ENCODE results near the gene SLC25A29. TPM values are rescaled to one million over a fixed set of nuclear protein-coding genes. Genes with fewer than 3 reads are reported as not detected.

Gene SLC25A29
- total and polyA plus RNA-seq, 2 of the 4 experiments (the other 2 are of a cell fraction): 6.5 to 37.7 TPM

GRCh38 chr14:100322138-100322957 lies 16.1 kb upstream of the SLC25A29 start:
- Histone ChIP-seq H3K9ac (ENCODE audit: low read depth, low read length) (no peak overlapping the region), H2BK20ac (ENCODE audit: low read depth, low read length) (no peak overlapping the region), H3K18ac (ENCODE audit: low read depth, low read length) (no peak overlapping the region), H3K36me3 (ENCODE audit: control insufficient read depth, insufficient read depth, low read length) (no peaks in the 10 kb centered on the region), H2AK5ac (ENCODE audit: low read depth, low read length) (no peak overlapping the region), H3K4me1 (ENCODE audit: control insufficient read depth, insufficient read depth, low read length) (no peaks in the 10 kb centered on the region), H3K4me3 (ENCODE audit: insufficient read depth, low read depth, low read length) (no peak overlapping the region), H3K4me2 (ENCODE audit: low read depth, low read length) (no peak overlapping the region), H3K9me1 (ENCODE audit: insufficient read depth, low read length) (no peaks in the 10 kb centered on the region), H3K27ac (ENCODE audit: insufficient read depth, low read length) (no peak overlapping the region), H4K20me1 (ENCODE audit: insufficient read depth, low read length) (no peaks in the 10 kb centered on the region), H4K8ac (ENCODE audit: low read depth in 2 of 2, low read length in 2 of 2) (no peak overlapping the region), H2AK9ac (replicated peaks; ENCODE audit: low read depth, low read length, poor library complexity) (peak overlapping the region; percentile 16), H3K9me3 (ENCODE audit: control insufficient read depth, insufficient read depth, low read length) (no peaks in the 10 kb centered on the region), H4K91ac (ENCODE audit: insufficient read depth, low read depth, low read length) (no peak overlapping the region), H3K79me1 (ENCODE audit: low read depth in 1 of 2, low read length in 2 of 2) (no peaks in the 10 kb centered on the region), H2BK120ac (ENCODE audit: low read depth, low read length) (no peak overlapping the region), H2AFZ (replicated peaks; ENCODE audit: low read length, poor library complexity) (peak overlapping the region; percentile 21), H2BK5ac (ENCODE audit: low read depth, low read length, poor library complexity, severe bottlenecking) (no peak overlapping the region), H3K56ac (ENCODE audit: extremely low read depth, insufficient read depth, low read length) (no peak overlapping the region), H3K23ac (ENCODE audit: low read depth, low read length) (no peak overlapping the region), H3K27me3 (ENCODE audit: control insufficient read depth, insufficient read depth, low read length) (no peaks in the 10 kb centered on the region; the same call in 1 of the 2 replicates), H2BK15ac (ENCODE audit: low read depth, low read length) (no peak overlapping the region), H3K4ac (ENCODE audit: low read depth, low read length) (no peak overlapping the region), H3K14ac (replicated peaks; ENCODE audit: low read depth, low read length) (no peak overlapping the region), H4K5ac (ENCODE audit: low read depth, low read length) (no peak overlapping the region)
- in situ Hi-C loops (cut with MboI; ENCODE audit: low sequenced_read_pairs): no loop called here
- no CpG with 5 or more reads among the region's 15 CpGs for WGBS, 2 experiments (ENCODE audit: extremely low coverage in 2 of 2, insufficient read length in 1 of 2)
- ChIA-PET POLR2A (ENCODE audit: unreplicated experiment) (no interaction called here), CTCF (no interaction called here)
- intact Hi-C loops (cut with micrococcal nuclease): no loop called here
- dilution Hi-C loops (cut with HindIII; ENCODE audit: low sequenced_read_pairs, unreplicated experiment): no loop called here
- no peak for DNase-seq
- BruUV-seq (replicated peaks): no TSS peak
- no peak for ATAC-seq (ENCODE audit: low read depth)
- no peak for TF ChIP-seq FOS (IDR thresholded peaks at IDR 0.05; ENCODE audit: low read depth, low read length)
- TF ChIP-seq MAZ (IDR thresholded peaks at IDR 0.05; ENCODE audit: borderline replicate concordance, low read depth, low read length): no peak
- TF ChIP-seq ELK1 (IDR thresholded peaks at IDR 0.05; ENCODE audit: borderline replicate concordance, low read depth, low read length): no peak
- TF ChIP-seq MXI1 (IDR thresholded peaks at IDR 0.05; ENCODE audit: borderline replicate concordance, low read depth, low read length): no peak
- no peak for TF ChIP-seq BHLHE40 (IDR thresholded peaks at IDR 0.05; ENCODE audit: low read depth, low read length)
- TF ChIP-seq SMC3 (IDR thresholded peaks at IDR 0.05; ENCODE audit: low read depth, low read length): no peak
- no peak for TF ChIP-seq RFX5 (IDR thresholded peaks at IDR 0.05; ENCODE audit: low read depth, low read length)
- TF ChIP-seq USF2 (IDR thresholded peaks at IDR 0.05; ENCODE audit: low read depth, low read length): no peak
- TF ChIP-seq RCOR1 (IDR thresholded peaks at IDR 0.05; ENCODE audit: insufficient replicate concordance, low read length): no peak
- TF ChIP-seq CEBPB (IDR thresholded peaks at IDR 0.05; ENCODE audit: low read depth, low read length): no peak

Data from IMR-90 (cell line).